Aortic smooth muscle cell (primary cell): ENCODE measurements around the gene LYRM9. TPM values are rescaled to one million over a fixed set of nuclear protein-coding genes. Genes with fewer than 3 reads are reported as not detected.

Source experiments
- total RNA-seq: library from RNA; depleted of rRNA; stranded (reverse); fragments of >200 nt; gene quantifications from 2 replicates; pipeline ENCODE4 v1.2.3, GENCODE V29; 2014

The LYRM9 gene
- total RNA-seq, result 5.7 and 8.6 TPM in 2 replicates

DNA sequence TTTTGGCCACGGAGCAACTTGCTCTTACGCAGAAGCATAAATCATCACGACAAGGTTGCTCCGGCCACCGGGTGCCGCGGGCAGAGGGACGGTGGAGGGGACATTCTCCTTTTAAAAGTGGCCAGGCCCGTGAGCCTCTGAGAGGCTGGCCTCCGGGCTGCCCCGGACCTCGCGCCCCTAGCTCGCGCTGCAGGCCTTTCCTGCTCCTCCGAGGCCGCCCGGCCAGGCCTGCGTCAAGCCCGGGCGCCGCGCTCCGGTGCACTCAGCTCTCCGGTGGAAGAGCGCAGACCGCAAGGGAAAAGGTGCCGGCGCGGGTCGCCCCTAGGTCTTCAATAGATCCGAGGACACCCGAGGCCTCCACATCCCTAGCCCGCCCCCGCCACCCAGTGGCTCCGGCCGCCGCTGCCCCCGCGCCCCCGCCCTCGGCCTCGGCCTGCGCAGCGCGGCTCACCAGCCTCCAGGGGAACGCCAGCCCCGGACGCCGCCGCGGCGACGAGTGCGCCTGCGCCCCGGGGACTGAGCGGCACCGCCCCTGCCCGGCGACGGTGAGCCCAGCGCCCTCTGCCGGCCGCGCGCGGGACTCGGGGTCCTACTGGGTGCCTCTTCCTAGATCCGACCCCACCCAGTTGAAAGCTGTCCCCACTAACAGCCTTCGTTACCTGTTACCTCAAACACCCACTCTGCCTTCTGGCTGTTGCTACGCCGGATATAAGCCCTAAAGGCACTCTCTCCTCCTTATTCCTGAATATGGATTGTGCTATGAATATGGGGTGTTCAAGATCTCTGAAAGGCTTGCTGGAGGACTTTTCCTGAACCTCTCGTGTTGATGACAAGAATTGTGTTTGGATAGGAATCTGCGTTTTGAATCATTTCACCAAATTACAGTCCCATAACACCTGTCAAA lies at the start of gene LYRM9:
LYRM9 (minus strand) TSS at position 500 of the 904 bp plus-strand sequence. CDS start 10,671 bp downstream, outside the sequence.

Other genes starting within 250 kb of the LYRM9 start
- gene NOS2, start 92.8 kb downstream of the LYRM9 start, total RNA-seq, result under 0.01 and 0.13 TPM in 2 replicates
- gene NLK, start 149.3 kb upstream of the LYRM9 start, total RNA-seq, result 12.2 and 15.7 TPM in 2 replicates